Lung microvascular endothelial cell (primary cell): ENCODE data around the gene THAP11. TPM values are rescaled to one million over a fixed set of nuclear protein-coding genes. Genes with fewer than 3 reads are reported as not detected.
"Not testable (repeated sequence)": the region's sequence is repeated elsewhere in the genome, so short reads cannot be mapped to it uniquely, and the experiment has no call there.

Experiments used
- DNase-seq, 2 donors: peaks; one replicate each; pipeline versions ENCODE4 v3.0.0 to v3.0.0-alpha.2; 2010; ENCODE audit warnings: low read depth in 2 of 2
- total RNA-seq: library from RNA; depleted of rRNA; stranded (reverse); fragments of >200 nt; gene quantifications from 2 replicates; pipeline ENCODE4 v1.2.1, GENCODE V29; 2014

The THAP11 gene
- total RNA-seq, 1 donor from 2014 or later = 39.1 TPM

DNA sequence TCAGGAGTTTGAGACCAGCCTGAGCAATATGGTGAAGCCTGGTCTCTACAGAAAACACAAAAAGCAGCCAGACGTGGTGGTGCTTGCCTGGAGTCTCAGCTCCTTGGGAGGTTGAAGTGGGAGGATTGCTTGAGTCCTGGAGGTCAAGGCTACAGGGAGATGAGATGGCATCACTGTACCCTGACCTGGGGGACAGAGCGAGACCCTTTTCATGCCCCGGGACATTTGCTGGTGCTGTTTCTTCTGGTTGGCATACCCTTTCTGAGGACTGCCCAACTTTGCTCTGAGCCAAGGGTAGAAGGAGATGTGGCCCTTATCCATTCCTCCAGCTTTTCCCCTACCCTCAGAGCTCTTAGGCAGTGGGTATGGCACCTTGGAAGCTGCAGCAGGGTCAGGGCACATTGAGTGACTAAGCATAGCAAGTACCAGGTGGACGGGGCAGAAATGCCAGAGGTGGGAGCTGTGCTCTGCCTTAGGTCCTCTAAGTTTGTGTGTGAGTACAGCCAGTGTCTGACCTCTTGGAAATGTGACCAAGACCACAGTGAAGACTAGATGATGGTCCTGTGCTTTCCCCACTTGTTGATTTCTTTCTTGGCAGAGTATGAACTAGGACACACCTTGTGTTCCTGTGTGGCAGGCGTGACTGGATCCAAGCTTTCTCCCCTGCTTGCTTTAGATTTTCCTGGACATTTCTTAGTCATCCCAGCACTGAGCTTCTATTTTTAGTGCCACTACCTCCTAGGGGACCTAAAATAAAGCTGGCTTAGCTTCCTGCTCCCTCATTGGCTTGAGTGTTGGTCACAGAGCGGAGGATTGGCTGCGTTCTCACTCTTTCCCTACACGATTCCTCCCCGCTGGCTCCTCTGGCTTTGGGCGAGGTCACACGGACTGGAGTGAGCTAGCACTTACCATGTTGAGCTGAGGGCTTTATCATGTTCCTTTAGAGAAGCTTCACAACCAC, 20.8 kb downstream of the THAP11 start:
- DNase-seq = peak in 1 of 2 donors; percentile 32

DNA sequence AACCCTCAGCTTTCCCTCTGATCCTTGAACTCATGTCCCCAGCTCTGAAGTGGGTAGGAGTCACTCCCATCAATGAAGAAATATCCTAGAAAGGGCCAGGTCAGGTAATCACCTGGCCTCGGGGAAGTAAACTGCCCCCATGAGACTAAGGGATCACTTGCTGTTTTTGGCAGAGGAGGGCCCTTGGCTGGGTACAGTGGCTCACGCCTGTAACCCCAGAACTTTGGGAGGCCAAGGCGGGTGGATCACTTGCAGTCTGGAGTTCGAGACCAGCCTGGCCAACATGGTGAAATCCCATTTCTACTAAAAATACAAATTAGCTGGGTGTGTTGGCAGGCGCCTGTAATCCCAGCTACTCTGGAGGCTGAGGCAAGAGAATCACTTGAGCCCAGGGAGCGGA, 21.9 kb downstream of the THAP11 start:
- not testable (repeated sequence) for DNase-seq

DNA sequence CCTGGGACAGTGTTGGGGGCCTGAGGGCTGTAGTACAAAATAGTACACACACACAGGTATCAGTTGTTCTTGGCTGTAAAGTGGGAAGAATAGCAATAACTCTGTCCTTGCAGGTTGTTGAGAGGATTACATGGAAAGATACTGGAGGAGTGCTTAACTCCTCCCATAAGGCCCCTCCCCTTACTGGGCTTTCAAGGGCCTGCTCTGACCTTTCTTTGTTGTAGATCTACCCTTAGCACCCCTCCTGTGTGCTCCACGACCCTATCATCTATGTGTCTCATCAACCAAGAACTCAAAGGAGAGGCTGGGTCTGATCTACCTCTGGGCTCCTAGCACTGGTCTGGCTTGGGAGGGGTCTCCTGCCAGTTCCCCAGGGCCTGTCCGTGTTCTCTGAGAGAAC, 22.5 kb downstream of the THAP11 start:
- DNase-seq = no peak

DNA sequence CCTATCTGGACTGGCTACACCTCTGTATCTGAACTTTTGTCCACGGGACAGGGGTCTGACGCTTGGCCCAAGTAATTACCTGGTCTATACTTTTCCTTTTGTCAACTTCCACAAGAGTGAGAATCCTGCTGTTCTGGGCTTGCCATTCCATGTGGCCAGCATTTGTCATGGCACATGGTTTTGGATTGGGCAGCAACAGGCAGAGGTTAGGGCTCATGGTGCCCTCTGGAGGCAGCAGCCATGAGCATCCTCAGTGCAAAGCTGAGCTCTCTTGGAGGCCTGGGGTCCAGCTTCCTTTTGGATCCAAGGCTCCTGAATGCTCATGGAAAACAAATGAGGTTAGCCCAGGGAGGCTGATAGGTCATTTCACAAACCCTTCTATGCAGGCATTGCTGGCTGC, 23.2 kb downstream of the THAP11 start:
- peak; percentile 53 to 61 for DNase-seq

DNA sequence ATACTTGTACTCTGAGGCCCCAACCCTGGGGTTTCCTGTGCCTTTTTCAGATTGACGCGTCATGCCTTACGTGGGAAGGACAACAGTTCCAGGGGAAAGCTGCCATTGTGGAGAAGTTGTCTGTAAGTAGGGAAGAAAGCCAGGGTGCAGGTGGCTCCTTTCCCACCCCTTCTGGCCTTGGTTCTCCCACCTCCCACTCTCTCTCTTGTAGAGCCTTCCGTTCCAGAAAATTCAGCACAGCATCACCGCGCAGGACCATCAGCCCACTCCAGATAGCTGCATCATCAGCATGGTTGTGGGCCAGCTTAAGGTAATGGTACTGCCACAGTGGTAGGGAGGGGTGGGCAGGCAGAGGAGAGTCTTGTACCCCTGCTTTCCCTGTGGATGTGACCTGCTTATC, 26.2 kb downstream of the THAP11 start:
- no peak for DNase-seq

DNA sequence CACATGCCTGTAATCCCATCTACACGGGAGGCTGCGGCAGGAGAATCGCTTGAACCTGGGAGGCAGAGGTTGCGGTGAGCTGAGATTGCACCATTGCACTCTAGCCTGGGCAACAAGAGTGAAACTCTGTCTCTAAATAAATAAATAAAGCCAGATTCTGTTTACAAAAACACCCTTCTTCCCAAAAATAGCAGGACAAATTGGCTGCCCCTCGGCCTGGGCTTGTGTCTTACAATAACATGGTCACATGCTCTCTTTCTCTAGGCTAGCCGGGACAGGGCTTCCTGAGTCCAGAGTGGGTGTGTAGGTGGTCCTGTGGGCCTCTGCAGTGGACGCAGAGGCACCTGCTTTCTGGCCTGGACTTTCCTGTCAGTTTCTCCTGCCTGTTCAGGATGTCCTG, 27.5 kb downstream of the THAP11 start:
- no peak for DNase-seq

DNA sequence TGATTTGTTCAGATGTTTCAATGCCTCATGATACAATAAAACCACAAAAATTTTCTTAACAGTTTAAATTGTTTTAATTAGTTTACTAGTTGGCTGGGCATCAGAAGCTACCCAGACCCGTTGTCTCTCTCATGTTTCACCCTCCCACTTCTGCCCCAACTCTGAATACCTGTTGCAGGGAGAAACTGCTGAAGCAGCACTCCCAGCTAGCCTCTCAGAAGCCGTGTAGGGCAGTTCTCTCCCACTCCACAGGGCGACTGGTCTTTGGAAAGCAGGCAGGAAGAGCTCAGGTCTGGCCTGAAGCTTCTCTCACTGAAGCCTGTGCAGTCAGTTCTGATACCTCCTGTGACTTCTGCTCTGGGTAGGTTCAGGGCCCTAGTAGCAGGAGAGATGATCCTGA, 29.1 kb downstream of the THAP11 start:
- DNase-seq = no peak

DNA sequence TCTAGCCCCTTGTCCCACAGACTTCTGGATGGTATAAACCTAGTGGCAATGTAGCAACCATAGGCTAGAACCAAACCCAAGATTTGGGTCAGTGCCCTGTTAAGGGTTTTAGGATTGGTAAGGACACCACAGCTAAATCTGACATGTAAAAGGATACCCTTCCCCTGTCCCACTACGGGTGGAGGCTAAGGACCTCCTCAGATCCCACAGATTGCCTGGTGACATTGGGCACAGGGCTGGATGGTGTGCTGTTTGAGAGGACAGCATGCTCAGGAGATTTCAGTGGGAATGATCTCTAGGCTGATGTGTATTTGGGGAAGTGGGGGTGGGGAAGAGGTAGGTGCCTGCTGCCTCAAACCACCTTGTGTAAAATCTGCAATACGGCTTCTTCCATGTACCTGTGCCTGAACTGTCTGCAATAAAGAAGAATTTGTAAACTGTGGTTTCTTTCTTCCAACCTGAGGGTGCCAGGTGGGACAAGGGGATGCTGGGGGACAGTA, 30.1 kb downstream of the THAP11 start:
- DNase-seq = no peak

DNA sequence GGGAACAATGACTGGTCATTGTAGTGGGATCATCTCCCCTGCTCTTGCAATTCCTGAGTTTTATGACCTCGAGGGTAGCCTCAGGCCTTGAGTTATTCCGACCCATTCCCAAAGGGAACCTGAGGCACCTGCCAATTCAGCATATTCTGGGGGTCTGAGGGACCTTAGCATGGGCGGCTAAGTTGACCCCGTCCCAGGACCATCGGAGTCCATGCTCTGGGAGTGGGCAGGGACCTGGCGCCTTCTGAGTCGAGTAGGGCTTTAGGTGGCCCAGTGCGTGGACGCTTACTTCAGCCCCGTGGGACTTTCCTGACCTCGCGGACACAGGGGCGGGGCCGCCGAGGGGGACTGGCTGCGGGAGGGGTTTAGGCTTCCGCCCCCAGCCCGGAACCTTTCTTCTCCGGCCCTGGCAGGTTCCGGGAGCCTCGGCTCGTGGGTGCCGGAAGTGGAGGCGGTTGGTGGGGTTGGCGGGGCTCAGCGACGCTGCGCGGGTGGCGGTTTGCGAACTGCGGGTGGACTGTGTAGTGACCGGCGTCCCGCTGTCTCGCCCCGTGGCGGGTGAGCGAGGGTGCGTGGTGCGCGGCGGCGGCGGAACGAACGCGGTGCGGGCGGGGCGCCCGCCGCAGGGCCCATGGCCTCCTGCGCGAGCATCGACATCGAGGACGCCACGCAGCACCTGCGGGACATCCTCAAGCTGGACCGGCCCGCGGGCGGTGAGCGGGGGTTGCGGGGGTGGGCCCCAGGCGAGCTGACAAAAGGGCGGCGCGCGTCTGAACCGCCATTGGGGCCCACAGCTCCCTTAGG, 30.7 kb downstream of the THAP11 start, which contains the start of gene EDC4:
Gene EDC4, plus strand, starts transcription at position 422 of the 804 bp plus-strand sequence. Its CDS starts 210 bp downstream, at position 632.
- DNase-seq = peak; percentile 89 to 90

DNA sequence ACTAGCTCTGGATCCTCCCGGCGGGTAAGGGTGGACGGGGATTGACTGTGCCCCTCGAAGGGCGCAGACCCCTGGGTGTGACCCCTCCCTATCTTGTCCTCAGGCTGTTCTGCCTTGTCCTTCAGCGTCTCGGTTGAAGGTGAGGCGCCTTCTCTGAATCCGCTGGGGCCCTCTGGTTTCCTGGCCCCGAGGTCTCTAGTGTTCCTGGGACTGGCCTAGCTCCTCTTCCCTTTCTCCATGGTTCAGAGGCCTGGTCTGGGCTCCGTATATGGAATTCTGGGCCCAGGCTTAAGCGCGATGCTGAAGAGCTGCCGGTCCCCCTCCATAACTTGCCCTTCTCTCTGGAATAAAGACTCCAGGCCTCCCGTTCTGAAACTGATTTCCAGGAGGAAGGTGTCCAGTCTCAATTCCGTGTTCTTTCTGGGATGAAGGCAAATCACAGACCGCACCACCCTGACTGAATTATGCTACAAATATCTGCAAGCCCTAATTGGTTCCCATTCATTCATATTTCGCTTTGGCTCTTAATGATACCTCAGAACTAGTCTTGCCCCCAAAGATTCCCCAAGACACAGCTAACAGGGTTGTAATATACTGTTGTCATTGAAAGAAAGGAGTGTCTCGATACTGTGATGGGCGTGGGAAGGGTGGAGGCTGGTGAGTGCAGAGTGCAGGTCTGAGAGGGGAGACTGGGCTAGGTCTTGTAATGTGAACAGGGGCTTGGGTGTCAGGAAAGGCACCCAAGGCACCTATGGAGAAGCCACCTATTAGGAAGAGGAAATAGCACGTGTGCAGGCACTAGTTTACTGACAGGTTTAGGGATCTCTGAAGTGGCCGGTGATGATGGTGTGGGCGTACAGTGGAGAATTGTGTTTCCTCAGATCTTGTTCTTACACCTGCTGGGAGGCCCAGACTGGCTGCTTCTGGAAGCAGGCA, 31.6 kb downstream of the THAP11 start:
- no peak for DNase-seq

DNA sequence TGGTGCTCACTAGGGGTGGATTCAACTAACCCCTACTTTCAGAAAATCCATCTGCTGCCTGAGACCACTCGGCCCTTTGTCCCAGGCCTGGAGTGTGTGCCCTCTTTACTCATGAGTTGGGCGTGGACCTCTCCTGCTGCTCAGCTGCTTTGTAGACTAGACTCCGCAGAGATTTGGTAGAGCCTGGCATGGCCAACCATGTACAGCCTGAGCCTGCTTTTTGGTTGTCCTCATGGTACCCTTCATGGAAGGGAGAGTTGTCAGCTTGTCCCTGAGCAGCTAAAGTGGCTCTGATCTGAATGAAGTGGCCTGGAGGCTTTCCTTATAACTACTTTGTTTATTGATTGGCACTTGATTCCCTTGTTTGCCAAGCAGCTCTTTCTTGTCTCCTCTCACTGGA, 32.3 kb downstream of the THAP11 start:
- no peak for DNase-seq

DNA sequence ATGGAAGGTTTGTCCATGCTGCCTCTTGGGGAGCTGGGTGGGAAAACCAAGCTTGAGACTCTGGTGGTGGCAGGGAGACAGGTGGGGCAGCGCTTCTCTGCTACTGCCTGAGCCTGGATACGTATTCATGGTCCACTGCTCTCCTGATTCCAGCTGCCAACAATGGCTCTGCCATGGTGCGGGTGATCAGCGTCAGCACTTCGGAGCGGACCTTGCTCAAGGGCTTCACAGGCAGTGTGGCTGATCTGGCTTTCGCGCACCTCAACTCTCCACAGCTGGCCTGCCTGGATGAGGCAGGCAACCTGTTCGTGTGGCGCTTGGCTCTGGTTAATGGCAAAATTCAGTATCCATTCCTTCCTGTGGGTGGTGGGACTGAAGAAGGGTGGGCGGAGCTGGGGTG, 34.9 kb downstream of the THAP11 start:
- no peak for DNase-seq

DNA sequence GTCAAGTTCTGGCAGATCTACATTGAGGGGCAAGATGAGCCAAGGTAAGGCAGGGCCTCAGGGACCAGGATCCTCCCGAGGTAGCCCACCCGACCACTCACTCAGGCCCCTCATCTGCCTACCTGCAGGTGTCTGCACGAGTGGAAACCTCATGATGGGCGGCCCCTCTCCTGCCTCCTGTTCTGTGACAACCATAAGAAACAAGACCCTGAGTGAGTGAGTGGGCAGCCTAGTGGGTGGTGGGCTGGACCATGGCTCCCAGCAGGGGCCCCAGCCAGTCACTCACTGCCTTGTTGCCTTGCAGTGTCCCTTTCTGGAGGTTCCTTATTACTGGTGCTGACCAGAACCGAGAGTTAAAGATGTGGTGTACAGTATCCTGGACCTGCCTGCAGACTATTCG, 36.1 kb downstream of the THAP11 start:
- DNase-seq = no peak

DNA sequence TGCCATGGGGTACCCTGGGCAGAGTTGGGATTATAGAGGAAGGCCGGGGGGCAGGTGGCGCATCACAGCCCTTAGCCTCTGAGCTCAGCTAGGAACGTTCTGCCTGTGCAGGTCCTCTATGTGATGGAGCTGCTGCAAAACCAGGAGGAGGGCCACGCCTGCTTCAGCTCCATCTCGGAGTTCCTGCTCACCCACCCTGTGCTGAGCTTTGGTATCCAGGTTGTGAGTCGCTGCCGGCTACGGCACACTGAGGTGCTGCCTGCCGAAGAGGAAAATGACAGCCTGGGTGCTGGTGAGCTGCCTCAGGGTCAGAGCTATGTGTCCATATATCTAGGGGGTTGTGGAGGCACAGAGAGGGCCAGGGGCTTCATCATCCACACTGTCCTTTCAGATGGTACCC, 36.7 kb downstream of the THAP11 start:
- DNase-seq = no peak

DNA sequence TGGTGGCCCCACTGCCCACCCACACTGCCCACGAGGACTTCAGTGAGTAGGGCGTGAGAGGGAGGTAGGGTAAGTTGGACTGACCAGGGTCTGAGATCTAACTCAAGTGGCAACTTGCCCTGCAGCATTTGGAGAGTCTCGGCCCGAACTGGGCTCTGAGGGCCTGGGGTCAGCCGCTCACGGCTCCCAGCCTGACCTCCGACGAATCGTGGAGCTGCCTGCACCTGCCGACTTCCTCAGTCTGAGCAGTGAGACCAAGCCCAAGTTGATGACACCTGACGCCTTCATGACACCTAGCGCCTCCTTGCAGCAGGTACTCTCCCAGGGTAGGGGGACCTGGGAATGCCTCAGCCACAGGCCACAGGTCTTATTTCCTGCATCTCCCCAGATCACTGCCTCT, 37.3 kb downstream of the THAP11 start:
- DNase-seq = no peak

DNA sequence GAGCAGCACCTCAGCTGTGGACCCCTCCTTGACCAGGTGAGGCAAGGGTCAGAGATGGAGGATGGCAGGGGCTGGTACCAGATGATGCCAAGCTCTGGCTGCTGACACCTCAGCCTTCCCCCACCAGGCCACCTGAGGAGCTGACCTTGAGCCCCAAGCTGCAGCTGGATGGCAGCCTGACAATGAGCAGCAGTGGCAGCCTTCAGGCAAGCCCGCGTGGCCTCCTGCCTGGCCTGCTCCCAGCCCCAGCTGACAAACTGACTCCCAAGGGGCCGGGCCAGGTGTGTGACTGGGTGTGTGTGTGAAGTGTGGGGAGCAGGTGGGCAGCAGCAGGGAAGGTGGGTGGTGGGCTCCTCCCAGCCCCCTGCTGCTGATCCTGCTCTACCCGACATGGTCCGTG, 37.8 kb downstream of the THAP11 start:
- no peak for DNase-seq

DNA sequence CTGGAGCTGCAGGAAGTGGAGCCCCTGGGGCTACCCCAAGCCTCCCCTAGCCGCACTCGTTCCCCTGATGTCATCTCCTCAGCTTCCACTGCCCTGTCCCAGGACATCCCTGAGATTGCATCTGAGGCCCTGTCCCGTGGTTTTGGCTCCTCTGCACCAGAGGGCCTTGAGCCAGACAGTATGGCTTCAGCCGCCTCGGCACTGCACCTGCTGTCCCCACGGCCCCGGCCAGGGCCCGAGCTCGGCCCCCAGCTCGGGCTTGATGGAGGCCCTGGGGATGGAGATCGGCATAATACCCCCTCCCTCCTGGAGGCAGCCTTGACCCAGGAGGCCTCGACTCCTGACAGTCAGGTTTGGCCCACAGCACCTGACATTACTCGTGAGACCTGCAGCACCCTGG, 38.5 kb downstream of the THAP11 start:
- DNase-seq = no peak

DNA sequence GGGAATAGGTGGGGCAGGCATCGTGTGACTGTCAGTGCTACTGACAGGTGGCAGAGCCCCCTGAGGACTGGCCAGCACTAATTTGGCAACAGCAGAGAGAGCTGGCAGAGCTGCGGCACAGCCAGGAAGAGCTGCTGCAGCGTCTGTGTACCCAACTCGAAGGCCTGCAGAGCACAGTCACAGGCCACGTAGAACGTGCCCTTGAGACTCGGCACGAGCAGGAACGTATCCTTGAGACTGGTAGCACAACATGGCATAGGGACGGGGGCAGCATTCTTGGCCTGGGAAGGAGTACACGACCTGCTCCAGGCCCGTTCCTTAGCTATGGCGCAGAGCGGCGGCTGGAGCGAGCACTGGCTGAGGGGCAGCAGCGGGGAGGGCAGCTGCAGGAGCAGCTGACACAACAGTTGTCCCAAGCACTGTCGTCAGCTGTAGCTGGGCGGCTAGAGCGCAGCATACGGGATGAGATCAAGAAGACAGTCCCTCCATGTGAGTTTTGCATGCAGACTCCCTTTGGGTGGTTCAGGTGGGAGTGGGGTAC, 39.6 kb downstream of the THAP11 start:
- no peak for DNase-seq

DNA sequence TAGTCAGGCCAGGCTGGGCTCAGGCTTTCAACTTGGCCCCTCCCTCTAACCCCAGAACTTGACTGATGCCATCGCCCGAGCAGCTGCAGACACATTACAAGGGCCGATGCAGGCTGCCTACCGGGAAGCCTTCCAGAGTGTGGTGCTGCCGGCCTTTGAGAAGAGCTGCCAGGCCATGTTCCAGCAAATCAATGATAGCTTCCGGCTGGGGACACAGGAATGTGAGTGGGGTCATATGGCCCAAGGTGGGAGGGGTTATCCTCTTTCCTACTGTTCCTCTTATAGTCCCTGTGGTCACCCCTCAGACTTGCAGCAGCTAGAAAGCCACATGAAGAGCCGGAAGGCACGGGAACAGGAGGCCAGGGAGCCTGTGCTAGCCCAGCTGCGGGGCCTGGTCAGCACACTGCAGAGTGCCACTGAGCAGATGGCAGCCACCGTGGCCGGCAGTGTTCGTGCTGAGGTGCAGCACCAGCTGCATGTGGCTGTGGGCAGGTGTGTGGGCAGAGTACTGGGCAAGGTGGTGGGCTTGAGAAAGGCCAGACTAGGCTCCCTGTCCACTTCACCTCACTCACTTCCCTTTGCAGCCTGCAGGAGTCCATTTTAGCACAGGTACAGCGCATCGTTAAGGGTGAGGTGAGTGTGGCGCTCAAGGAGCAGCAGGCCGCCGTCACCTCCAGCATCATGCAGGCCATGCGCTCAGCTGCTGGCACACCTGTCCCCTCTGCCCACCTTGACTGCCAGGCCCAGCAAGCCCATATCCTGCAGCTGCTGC, 40.4 kb downstream of the THAP11 start:
- DNase-seq = peak; percentile 33 to 61
